ENCODE measurements around the gene PP2D1.
A peak's percentile ranks its signal among the peaks of the same experiment; 100 is the strongest.
"Not testable (repeated sequence)": the region's sequence is repeated elsewhere in the genome, so short reads cannot be mapped to it uniquely, and the experiment has no call there.

Gene PP2D1

DNA sequence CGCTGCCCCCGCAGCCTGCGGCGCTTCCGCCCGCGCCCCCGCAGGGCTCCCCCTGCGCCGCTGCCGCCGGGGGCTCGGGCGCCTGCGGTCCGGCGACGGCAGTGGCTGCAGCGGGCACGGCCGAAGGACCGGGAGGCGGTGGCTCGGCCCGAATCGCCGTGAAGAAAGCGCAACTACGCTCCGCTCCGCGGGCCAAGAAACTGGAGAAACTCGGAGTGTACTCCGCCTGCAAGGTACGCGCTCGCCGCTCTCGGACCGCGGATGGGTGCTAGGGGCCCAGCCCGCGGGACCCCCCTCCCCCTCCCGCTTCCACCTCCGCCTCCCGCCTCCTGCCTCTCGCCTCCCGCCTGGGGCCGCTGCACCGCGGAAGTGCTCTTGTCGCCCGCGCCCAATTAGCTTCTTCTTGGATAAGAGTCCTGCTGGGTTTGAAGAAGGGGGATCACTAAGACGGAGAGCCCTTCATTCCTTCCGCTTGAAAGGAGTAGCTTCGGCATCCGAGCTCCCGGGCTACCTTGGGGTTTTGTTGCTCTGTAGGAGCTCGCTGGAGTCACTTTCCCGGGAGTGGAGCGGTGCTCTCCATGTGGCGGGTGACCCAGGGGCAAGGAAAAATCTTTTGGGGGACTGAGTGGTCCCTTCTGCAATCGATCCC is 28.6 kb upstream of the PP2D1 start:
- peak; percentile 82 for DNase-seq (ENCODE audit: low spot score)

DNA sequence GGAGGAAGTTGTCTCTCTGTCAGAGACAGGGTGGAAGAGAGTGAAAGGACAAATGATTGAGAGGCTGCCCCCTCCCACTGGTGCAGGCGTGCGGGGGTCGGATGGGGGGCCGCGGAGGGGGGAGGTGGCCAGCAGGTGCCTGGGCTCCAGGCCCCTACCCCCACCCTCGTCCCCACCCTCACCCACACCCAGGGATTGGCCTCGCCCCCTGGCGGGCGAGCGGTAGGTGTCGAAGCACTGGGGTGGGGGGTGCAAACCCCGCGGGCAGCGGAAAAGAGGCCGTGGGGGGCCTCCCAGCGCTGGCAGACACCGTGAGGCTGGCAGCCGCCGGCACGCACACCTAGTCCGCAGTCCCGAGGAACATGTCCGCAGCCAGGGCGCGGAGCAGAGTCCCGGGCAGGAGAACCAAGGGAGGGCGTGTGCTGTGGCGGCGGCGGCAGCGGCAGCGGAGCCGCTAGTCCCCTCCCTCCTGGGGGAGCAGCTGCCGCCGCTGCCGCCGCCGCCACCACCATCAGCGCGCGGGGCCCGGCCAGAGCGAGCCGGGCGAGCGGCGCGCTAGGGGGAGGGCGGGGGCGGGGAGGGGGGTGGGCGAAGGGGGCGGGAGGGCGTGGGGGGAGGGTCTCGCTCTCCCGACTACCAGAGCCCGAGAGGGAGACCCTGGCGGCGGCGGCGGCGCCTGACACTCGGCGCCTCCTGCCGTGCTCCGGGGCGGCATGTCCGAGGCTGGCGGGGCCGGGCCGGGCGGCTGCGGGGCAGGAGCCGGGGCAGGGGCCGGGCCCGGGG is 27.9 kb upstream of the PP2D1 start, which contains the start of gene KAT2B:
Gene KAT2B, plus strand, starts transcription at position 682 of the 783 bp plus-strand sequence. Its CDS starts 32 bp downstream, at position 714.
- peak; percentile 87 for DNase-seq (ENCODE audit: low spot score)

DNA sequence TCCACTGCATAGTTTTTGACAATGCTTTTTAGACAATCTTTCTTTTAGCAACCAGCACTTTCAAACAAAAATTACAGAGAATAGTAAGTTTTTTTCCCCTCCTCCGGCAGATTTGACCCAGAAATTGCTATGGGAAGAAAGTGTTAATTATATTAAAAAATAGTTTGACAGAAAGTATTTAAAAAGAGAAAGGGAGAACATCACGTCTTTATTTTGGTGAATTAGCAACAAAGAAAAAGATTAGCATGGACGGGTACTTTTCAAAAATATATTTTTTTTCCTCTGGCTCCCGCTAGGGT is 27.4 kb upstream of the PP2D1 start:
- DNase-seq (ENCODE audit: low spot score), result no peak

DNA sequence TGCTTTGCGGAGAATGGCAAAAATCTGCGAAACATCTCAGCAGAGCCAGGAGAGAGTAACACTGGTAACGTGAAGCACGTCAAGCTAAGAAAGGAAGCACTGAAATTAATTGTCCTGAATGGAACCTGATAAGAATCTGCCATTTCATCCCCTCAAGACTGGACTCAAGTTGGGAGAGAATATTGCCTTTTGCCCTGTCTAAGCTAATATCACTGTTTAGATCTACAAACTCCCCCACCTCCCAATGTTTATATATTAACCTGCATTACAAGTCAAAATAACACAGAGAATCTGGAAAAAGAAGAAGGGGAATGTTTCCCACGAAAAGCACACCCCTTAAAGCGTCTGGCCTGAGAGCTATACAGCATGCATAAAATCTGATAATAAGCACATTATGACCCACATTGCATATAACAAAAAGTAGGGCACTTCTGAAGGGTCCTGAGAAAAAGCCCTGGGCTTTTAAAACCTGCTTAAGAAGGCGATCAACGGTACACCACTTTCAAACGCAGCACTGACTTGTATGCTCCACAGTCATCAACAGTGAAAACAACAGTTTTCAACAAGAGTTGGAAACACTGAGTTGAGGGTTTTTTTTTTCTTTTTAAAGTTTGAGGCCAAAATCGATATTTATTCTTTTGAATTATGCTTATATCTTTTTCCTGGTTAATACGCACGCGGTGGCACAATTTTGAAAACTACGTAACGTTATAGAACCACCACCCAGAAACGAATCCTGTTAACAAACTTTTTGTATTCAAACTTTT is 26.8 kb upstream of the PP2D1 start:
- peak; percentile 65 for DNase-seq (ENCODE audit: low spot score)

DNA sequence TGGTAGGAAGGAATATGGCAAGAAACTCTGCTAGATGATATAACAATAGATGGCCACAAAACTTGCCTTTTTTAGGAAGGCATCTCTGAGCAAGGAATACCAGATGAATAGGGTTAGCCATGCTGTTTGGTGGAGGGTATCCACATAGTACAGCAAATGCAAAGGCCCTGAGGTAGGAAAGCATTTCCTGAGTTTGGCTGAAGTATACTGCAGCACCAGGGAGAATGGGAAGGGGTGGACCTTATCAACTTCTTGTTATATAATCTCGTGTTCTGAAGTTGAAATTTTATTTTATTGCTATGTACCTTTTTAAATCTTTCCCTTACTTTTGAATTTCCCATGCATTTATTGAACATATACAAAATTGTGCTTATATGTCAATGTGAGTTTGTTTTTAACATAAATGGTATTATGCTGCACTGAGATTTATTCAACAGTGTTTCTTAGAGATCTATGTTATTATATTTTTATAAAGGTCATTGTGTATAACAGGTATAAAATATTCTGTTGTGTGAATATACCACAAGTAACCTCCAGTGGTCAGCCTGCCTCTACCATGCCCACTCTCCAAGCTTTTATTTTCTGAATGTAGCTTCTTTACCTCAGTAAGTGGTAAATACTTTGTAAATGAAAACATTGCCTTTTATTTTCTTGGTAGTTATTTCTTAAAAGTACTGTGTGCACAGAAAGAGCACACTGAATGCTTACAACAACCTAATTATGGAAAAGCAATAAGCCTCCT is 25.4 kb upstream of the PP2D1 start:
- peak; percentile 8 for DNase-seq (ENCODE audit: low spot score)

DNA sequence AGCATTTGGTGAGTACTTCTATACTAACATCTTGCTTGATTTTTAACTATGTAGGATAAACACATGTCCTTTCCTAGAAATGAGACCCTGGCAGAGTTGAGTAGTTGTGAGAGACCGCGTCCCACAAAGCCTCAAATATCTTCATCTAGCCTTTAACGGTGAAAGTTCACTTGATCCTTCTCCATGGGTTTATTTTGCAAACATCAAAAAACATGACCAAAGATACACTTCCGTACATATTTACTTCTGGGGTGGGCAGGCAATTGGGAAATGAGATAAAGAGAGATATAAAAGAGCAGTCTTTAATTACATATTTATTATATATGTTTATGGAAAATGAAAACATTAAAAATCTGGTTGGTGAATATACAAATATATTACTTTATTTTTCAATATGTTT is 23.0 kb upstream of the PP2D1 start:
- DNase-seq (ENCODE audit: low spot score), result no peak

DNA sequence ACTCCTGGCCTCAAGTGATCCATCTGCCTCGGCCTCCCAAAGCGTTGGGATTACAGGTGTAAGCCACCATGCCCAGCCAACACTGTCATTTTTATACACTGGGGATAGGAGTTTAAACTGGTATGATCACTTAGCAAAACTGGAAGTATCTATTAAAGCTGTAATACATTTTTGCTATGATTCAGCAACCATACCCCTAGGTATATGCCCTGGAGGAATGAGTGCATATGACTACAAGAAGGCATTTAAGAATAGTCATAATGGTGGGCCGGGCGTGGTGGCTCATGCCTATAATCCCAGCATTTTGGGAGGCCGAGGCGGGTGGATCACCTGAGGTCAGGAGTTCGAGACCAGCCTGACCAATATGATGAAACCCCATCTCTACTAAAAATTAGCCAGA is 19.9 kb upstream of the PP2D1 start:
- DNase-seq (ENCODE audit: low spot score), result not testable (repeated sequence)

DNA sequence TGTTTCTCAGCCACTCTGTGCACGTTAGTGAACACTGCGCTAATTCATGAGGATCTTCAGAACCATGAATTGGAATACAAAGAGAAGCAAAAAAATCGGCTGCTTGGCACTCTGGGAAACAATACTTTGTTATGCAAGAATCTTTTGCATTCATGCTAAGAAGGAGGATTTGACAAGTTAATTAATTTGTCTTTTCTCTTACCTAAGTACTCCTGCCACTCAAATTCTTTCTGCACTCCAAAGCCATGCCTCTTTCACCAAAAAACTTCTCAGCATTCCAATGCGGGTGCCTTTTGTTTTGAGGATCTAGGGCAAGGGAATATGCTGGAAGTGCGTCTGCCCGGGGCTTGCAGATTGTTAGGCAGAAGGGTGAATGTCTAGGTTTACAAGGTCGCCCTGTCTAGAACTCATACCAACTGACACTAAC is 16.9 kb upstream of the PP2D1 start:
- DNase-seq (ENCODE audit: low spot score), result no peak

DNA sequence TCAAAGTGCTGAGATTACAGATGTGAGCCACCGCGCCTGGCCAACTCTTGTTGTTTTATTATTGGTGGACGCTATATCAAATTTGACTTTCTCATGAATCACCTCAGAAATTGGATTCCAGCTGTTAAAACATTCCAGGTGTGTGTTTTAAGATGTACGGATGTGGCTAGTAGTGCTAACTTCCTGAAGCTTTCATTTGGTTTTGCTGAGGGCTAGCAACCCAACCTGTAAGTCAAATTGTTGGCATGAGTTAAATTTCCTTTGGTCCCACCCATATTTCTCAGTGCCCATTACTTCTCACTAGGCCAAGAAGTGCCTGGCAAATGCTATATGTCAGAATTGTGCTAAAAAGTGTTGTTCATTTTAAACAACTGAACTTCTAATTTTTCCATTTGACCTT is 15.1 kb upstream of the PP2D1 start:
- no peak for DNase-seq (ENCODE audit: low spot score)

DNA sequence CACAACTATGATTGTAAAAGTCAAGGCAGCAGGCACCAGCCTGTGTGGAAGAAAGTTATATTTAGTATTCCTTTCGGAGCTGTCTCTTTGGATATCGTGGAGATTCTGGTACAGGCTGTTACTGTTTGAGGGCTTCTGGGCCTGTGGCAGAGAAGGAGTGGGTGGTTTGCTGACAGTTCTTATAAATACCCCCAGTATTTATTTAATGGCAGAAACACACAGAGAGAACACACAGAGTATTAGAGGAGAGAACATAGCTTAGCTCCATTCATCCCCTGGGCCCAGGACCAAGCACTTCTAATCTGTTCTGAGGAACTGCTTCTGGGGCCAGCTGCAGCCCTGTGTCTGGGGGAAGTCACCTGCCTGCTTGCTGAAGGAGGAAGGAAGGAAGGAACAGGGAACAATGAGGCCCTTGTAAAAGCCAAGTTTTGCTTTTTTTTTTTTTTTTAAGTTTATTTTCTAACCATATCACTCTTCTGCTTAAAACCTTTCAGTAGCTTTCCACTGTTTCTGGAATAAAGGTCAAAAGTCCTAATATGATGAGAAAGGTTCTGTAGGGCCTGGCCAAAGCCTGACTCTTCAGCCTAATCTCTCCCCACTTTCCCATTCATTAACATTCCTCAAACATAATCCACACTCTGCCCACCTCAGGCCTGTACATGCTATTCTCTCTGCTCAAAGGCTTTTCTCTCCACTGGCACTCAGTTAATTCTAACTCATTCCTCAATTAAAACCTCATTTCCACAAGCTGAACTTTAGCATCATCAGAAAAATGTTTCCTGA is 11.8 kb upstream of the PP2D1 start:
- DNase-seq (ENCODE audit: low spot score), result peak; percentile 49

DNA sequence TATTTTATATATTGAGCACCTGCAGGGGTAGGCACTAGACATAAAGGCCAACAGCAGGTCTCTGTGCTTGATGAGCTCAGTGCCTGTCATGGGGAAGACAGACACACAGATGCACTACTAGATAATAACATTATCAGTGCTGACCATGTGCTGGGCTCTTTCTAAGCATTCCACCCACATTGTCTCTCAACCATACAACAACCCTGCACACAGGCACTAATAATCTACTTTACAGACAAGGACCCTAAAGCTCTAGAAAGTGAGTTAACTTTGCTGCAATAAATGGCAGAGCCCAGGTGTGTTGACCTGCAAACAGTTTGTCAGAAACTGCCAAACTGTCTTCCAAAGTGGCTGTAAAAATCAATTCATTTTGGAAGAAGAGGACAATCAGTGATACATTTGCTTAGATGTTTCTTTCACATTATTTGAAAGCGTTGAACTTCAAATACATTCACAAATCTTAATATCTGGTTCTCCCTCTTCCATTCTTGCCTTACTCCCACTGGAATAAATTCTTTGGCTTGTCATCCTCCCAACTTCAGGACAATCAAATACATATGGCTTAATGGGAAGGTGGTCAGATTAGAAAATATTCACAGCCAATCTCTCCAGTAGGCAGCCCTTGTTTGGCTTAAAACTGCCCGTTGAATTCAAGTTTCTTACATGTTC is 11.0 kb upstream of the PP2D1 start:
- peak; percentile 77 for DNase-seq (ENCODE audit: low spot score)

DNA sequence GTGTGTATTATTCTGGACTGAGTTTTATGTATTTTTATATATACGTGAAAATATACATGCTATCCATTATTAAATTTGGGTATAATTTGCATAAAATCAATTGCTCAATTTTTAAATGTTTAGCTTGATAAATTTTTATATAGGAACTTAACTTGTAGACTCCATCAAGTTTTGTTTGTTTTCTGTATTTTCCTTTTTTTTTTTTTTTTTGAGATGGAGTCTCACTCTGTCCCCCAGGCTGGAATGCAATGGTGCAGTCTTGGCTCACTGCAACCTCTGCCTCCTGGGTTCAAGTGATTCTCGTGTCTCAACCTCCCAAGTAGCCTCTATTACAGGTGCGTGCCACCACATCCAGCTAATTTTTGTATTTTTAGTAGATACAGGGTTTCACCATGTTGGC is 4.0 kb upstream of the PP2D1 start:
- not testable (repeated sequence) for DNase-seq (ENCODE audit: low spot score)

DNA sequence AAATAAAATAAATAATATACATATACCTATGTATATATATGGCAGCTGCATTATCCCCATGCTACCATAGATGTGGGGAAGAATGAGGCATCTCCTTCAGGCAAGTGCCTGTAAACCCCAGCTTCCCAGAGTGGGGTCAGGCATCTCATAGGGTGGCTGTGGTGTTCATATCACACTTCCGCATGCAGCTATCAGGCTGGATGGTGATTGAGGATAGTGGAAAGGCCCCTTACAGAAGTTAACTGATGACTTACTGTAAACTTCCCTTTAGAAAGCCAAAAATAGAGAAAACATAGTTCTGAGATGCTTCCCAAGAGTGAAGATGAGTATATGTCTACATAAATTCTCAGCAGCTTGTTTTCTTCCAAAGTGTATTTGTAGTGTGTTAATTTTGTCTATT is 3.5 kb upstream of the PP2D1 start:
- peak; percentile 31 for DNase-seq (ENCODE audit: low spot score)

DNA sequence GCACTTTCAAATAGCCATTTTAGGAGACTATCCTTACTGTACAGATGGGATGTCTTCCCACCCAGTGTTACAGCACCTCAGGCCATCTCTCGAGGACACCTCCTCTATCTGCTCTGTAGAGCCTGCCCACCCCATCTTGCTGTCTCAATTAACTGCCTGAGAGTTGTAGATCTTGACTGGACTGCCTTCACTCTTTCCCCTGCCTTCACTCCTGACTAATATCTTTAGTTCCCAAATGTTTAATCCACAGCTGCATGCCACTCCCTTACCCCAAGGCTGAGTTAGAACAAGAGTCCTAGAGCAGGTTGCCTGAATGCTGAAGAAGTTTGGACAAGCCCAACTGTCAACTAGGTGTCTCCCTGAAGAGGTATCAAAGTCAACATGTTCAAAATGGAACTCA is 1.3 kb upstream of the PP2D1 start:
- peak; percentile 62 for DNase-seq (ENCODE audit: low spot score)

DNA sequence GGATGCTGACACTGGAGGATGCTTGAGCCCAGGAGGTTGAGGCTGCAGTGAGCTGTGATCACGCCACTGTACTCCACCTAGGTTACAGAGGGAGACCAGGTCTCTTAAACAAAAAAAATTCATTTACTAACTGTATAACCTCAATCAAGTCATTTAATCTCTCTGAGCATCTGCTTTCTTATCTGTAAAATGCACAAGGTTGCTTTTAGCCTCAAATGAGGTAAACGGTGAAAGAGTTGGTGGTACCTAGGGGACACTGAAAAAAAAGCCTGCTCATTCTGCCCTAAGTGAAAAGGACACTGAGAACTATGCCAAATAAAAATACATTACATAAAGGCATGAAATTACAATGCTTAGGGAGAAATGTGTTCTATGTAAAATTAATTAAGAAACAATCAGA is 3.4 kb downstream of the PP2D1 start:
- no peak for DNase-seq (ENCODE audit: low spot score)

DNA sequence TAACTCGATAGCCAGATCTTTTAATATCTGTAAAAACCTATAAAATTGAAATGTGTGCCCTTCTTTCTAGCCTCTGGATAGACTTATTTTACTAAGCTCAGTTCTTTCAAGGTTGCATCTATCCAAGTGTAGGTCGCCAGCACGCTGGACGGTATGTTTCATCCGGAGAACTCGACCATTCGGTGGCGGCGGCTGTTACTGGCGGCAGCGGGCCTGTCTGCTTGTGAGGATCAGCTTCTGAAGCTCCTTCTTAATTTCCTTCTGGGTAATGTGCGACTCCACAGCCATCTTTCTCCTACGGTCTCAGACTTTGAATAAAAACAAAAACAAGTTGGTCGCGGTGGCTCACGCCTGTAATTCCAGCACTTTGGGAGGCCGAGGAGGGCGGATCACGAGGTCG is 4.1 kb downstream of the PP2D1 start:
- DNase-seq (ENCODE audit: low spot score), result no peak

DNA sequence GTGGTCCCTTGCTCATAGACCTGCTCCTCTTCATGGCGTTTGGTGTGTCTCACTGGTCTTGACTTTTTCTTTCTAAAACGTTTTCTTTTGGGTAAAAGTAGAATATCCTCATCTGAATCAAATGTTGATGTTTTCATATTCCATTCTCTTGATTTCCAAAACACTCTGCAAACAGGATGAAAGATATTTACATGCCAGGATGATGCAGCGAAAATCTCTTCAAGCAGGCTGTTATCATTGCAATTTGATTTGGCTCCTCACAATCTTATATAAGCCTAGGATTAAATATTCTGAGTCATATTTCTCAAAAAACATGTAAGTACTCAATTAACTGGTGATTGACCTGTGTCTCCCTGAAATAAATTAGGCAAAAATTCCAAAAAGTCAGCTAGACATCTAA is 10.1 kb downstream of the PP2D1 start:
- peak; percentile 69 for DNase-seq (ENCODE audit: low spot score)

DNA sequence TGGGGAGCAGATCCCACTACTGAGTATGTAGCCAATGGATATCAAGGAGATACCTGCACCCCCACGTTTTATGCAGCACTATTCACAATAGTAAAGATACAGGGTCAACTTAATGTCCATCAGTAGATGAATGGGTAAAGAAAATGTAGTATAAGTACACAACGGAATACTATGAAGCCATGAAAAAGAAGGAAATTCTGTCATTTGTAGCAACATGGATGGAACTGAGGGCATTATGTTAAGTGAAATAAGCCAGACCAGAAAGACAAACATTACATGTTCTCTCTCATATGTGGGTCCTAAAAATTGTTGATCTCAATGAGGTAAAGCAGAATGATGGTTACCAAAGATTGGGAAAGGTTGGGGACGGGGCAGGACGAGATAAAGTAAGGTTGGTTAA is 14.6 kb downstream of the PP2D1 start:
- DNase-seq (ENCODE audit: low spot score), result no peak

DNA sequence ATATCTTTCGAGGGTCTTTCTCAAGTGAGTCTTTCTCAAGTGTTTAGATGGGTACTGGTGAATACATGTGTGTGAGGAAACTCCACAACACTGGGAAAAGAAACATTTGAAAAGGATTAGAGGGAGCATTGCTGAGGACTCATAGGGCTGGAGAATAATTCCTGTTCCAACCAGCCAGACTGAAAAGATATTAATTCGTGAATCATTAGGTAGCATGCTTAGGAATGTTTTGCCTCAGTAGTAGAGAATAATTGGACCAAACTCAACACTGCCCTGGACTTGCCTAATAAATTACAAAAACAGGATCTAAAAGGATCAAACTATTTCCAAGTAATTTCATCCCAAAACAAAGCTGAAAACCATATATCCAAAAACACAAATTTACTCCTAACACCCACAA is 17.3 kb downstream of the PP2D1 start:
- no peak for DNase-seq (ENCODE audit: low spot score)

DNA sequence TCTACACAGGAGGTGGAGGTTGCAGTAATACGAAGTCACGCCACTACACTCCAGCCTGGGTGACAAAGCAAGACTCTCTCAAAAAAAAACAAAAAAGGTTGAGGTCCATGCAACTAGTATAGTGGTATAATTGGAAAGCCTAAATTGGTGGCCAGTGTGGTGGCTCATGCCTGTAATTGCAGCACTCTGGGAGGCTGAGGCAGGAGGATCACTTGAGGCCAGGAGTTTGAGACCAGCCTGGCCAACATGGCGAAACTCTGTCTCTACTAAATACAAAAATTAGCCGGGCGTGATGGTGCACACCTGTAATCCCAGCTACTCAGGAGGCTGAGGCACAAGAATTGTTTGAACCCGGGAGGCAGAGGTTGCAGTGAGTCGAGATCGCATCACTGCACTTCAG is 23.2 kb downstream of the PP2D1 start:
- DNase-seq (ENCODE audit: low spot score), result not testable (repeated sequence)

DNA sequence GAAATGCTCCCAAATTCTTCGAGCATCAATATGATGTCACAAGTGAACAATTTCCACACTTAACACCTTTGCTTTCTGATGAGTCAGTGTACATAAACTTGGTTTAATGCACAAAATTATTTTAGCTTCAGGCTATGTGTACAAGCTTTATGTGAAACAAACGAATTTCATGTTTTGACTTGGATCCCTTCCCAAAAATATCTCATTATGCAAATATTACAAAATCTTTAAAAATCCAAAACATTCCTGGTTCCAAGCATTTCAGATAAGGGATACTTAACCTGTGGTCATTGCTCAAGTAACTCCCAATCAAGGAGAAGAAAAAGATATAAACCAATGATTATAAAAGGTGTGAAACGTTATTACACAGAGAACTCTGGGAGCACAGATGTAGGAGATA is 40.0 kb downstream of the PP2D1 start:
- DNase-seq (ENCODE audit: low spot score), result no peak

Measured in hematopoietic multipotent progenitor cell treated with erythropoietin and hydrocortisone succinate and interleukin-3 and kit ligand, for 17 days (in vitro differentiated cells).